ENCODE results near the gene TNKS2.

TNKS2 gene

GRCh38 chr10:91762878-91763277 is 35.3 kb upstream of the TNKS2 start:
- Histone ChIP-seq H4K20me1 (ENCODE audit: low read depth, low read length) (no peaks in the 10 kb centered on the region), H3K27me3 (ENCODE audit: low read length) (no peaks in the 10 kb centered on the region), H3K9ac (ENCODE audit: low read length) (no peak overlapping the region), H3K9me3 (ENCODE audit: insufficient read depth, low read length) (no peaks in the 10 kb centered on the region), H2AFZ (ENCODE audit: low read depth, low read length, severe bottlenecking) (no peak overlapping the region), H3F3A (ENCODE audit: insufficient read depth) (no peaks in the 10 kb centered on the region), H3K36me3 (ENCODE audit: low read length) (no peaks in the 10 kb centered on the region), H3K27ac (ENCODE audit: low read depth, low read length) (no peak overlapping the region), H3K9me2 (replicated peaks; ENCODE audit: insufficient read depth, low read length) (no peaks in the 10 kb centered on the region), H3K4me3 (ENCODE audit: insufficient read depth, low read length, poor library complexity, severe bottlenecking) (no peak overlapping the region), H3K4me2 (ENCODE audit: low read depth, low read length, poor library complexity, severe bottlenecking) (no peak overlapping the region), H3K79me2 (ENCODE audit: insufficient read depth, low read length) (no peaks in the 10 kb centered on the region)
- TF ChIP-seq EZH2phosphoT487 (conservative IDR thresholded peaks at IDR 0.05; ENCODE audit: low read length) (no peak), CTCF (IDR thresholded peaks at IDR 0.05; ENCODE audit: insufficient read depth, low read length, poor library complexity, severe bottlenecking) (no peak)

- H3F3A ChIP-seq (ENCODE audit: insufficient read depth): no peaks in the 10 kb centered on the region
- H3K27me3 ChIP-seq (ENCODE audit: low read length): no peaks in the 10 kb centered on the region
- H3K9me2 ChIP-seq (replicated peaks; ENCODE audit: insufficient read depth, low read length): no peaks in the 10 kb centered on the region
- no peak overlapping the region for H3K4me2 ChIP-seq (ENCODE audit: low read depth, low read length, poor library complexity, severe bottlenecking)
- H2AFZ ChIP-seq (ENCODE audit: low read depth, low read length, severe bottlenecking): no peak overlapping the region
- TF ChIP-seq EZH2phosphoT487 (conservative IDR thresholded peaks at IDR 0.05; ENCODE audit: low read length): no peak
- TF ChIP-seq CTCF (IDR thresholded peaks at IDR 0.05; ENCODE audit: insufficient read depth, low read length, poor library complexity, severe bottlenecking): no peak
- no peaks in the 10 kb centered on the region for H3K9me3 ChIP-seq (ENCODE audit: insufficient read depth, low read length)
- no peaks in the 10 kb centered on the region for H3K79me2 ChIP-seq (ENCODE audit: insufficient read depth, low read length)
- H3K36me3 ChIP-seq (ENCODE audit: low read length): no peaks in the 10 kb centered on the region
- no peak overlapping the region for H3K27ac ChIP-seq (ENCODE audit: low read depth, low read length)
- no peak overlapping the region for H3K4me3 ChIP-seq (ENCODE audit: insufficient read depth, low read length, poor library complexity, severe bottlenecking)
- H3K9ac ChIP-seq (ENCODE audit: low read length): no peak overlapping the region
- no peaks in the 10 kb centered on the region for H4K20me1 ChIP-seq (ENCODE audit: low read depth, low read length)
Measured at GRCh38 chr10:91766676-91767075, 31.6 kb upstream of the TNKS2 start.

DNA sequence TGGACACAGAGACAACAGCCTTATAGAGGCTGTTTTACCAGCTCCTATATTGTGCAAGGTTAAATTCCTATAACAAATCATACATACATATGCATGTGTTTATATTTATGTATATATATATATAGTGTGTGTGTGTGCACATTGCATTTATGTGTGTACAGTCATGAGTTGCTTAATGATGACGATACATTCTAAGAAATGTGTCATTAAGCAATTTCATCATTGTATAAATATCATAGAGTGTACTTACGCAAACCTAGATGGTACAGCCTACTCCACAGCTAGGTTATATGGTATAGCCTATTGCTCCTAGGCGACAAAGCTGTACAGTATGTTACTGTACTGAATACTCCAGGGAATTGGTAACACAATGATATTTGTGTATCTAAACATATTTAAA is 30.1 kb upstream of the TNKS2 start:
- no peak for TF ChIP-seq EZH2phosphoT487 (conservative IDR thresholded peaks at IDR 0.05; ENCODE audit: low read length)
- no peak for TF ChIP-seq CTCF (IDR thresholded peaks at IDR 0.05; ENCODE audit: insufficient read depth, low read length, poor library complexity, severe bottlenecking)

More for the DNA sequence above, 30.1 kb upstream of the TNKS2 start:
- Histone ChIP-seq H3F3A (ENCODE audit: insufficient read depth) (no peaks in the 10 kb centered on the region), H3K4me3 (ENCODE audit: insufficient read depth, low read length, poor library complexity, severe bottlenecking) (no peak overlapping the region), H4K20me1 (ENCODE audit: low read depth, low read length) (no peaks in the 10 kb centered on the region), H3K79me2 (ENCODE audit: insufficient read depth, low read length) (no peaks in the 10 kb centered on the region), H3K9me2 (replicated peaks; ENCODE audit: insufficient read depth, low read length) (no peaks in the 10 kb centered on the region), H3K27me3 (ENCODE audit: low read length) (no peaks in the 10 kb centered on the region), H2AFZ (ENCODE audit: low read depth, low read length, severe bottlenecking) (no peak overlapping the region), H3K4me2 (ENCODE audit: low read depth, low read length, poor library complexity, severe bottlenecking) (no peak overlapping the region), H3K9ac (ENCODE audit: low read length) (no peak overlapping the region), H3K27ac (ENCODE audit: low read depth, low read length) (no peak overlapping the region), H3K36me3 (ENCODE audit: low read length) (no peaks in the 10 kb centered on the region), H3K9me3 (ENCODE audit: insufficient read depth, low read length) (no peaks in the 10 kb centered on the region)

Data from SU-DHL-6 (cell line).